Tibial artery (tissue), 4 donors: ENCODE results near the gene IFT122.
"Not testable (repeated sequence)": the region's sequence is repeated elsewhere in the genome, so short reads cannot be mapped to it uniquely, and the experiment has no call there.

Source experiments
- DNase-seq, 2 donors: peaks; one replicate each; pipeline ENCODE4 v3.0.0-alpha.2; 2019
- H3K27ac ChIP-seq, 2 donors: fragments of 200-600 bp; sonication (generic) in 1 of 2; 1 replicate in 1 of 2; 2 replicates in 1 of 2; pipeline ENCODE4 v1.5.1; 2018 to 2019; ENCODE audit warnings: mild to moderate bottlenecking in 1 of 2
- H3K27me3 ChIP-seq, 2 donors: fragments of 200-600 bp; sonication (generic) in 1 of 2; one replicate each; pipeline versions ENCODE4 v1.5.1 to v1.6.0; 2016 to 2019
- H3K36me3 ChIP-seq, 3 donors: fragments of 200-600 bp; sonication (generic) in 2 of 3; one replicate each; pipeline ENCODE4 v1.5.1; 2016 to 2019; ENCODE audit warnings: mild to moderate bottlenecking in 2 of 3
- H3K4me1 ChIP-seq, 4 donors: fragments of 200-600 bp; sonication (generic) in 2 of 4; 1 replicate in 3 of 4; 2 replicates in 1 of 4; pipeline ENCODE4 v1.5.1; 2016 to 2019
- H3K4me3 ChIP-seq, 2 donors: fragments of 200-600 bp; sonication (generic) in 1 of 2; 1 replicate in 1 of 2; 2 replicates in 1 of 2; pipeline ENCODE4 v1.5.1; 2018 to 2019; ENCODE audit warnings: mild to moderate bottlenecking in 2 of 2
- H3K9me3 ChIP-seq, 3 donors: fragments of 200-600 bp; sonication (generic) in 1 of 3; one replicate each; pipeline ENCODE4 v1.5.1; 2016 to 2019
- intact Hi-C: fragments of 100-400 bp; cut with DNase I; formaldehyde crosslinking; loops from one replicate; pipeline ENCODE4 v1.15.0; 2023; ENCODE audit warnings: low total_unique reads
- TF ChIP-seq, protein P1 (sequence below), 2 experiments: fragments of 200-600 bp in 1 of 2; fragments of 450-650 bp in 1 of 2; IDR thresholded peaks; one replicate each; pipeline ENCODE4 v1.5.1; 2017 to 2019; ENCODE audit warnings: antibody characterized with exemption in 2 of 2, mild to moderate bottlenecking in 1 of 2, moderate library complexity in 1 of 2

The IFT122 gene

DNA sequence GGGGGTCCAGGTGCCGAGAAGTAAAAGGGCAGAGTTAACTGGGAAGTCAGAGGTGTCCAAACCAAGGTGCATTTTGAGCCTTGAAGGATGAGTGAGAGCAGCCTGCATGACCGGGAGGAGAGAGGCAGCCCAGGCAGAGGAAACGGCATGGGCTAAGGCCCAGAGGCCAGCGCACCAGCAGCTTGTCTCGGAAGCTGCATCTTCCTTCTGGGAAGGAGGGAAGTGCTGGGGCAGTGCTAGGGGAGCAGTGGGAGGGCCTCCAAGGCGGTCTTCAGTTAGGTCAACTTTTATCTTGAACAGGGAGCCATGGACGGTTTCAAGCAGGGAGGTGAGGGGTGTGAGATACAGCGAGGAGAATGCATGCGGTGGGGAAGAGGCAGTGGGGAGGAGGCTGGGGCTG is 104.0 kb downstream of the IFT122 start:
- Histone ChIP-seq H3K36me3 (no peaks in the 10 kb centered on the region), H3K9me3 (no peaks in the 10 kb centered on the region), H3K27me3 (no peaks in the 10 kb centered on the region), H3K27ac (no peak overlapping the region), H3K4me1 (no peaks in the 10 kb centered on the region), H3K4me3 (no peak overlapping the region)
- TF ChIP-seq, protein P1, sequence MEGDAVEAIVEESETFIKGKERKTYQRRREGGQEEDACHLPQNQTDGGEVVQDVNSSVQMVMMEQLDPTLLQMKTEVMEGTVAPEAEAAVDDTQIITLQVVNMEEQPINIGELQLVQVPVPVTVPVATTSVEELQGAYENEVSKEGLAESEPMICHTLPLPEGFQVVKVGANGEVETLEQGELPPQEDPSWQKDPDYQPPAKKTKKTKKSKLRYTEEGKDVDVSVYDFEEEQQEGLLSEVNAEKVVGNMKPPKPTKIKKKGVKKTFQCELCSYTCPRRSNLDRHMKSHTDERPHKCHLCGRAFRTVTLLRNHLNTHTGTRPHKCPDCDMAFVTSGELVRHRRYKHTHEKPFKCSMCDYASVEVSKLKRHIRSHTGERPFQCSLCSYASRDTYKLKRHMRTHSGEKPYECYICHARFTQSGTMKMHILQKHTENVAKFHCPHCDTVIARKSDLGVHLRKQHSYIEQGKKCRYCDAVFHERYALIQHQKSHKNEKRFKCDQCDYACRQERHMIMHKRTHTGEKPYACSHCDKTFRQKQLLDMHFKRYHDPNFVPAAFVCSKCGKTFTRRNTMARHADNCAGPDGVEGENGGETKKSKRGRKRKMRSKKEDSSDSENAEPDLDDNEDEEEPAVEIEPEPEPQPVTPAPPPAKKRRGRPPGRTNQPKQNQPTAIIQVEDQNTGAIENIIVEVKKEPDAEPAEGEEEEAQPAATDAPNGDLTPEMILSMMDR (IDR thresholded peaks at IDR 0.05): no peak
- intact Hi-C loops: no loop called here
- DNase-seq: no peak

DNA sequence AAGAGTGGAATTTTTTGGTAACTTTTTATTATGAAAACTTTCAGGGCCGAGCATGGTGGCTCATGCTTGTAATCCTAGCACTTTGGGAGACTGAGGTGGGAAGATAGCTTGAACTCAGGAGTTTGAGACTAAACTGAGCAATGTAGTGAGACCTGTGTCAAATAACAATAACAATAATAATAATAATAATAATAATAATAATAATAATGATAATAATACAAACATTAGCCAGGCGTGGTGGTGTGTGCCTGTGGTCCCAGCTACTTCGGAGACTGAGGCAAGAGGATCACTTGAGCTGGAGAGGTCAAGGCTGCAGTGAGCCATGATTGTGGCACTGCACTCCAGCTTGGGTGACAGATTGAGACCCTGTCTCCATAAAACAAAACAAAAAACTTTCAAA is 105.9 kb downstream of the IFT122 start:
- DNase-seq, H3K27me3 ChIP-seq, intact Hi-C loops, H3K36me3 ChIP-seq, H3K4me1 ChIP-seq, H3K27ac ChIP-seq, H3K9me3 ChIP-seq, H3K4me3 ChIP-seq: not testable (repeated sequence)

DNA sequence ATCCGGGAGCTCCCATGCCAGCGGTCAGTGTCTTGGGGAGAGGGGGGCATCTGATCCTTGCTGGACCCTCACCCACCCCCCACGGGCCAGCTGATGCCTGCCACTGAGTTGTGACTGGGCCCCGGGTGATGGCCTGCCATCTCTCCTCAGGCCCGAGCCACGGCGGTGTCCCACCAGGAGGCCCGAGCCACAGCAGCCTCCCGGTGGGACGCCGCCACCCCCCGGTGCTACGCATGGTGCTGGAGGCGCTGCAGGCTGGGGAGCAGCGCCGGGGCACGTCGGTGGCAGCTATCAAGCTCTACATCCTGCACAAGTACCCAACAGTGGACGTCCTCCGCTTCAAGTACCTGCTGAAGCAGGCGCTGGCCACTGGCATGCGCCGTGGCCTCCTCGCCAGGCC is 107.2 kb downstream of the IFT122 start:
- Histone ChIP-seq H3K27ac (no peak overlapping the region), H3K36me3 (no peaks in the 10 kb centered on the region), H3K9me3 (no peaks in the 10 kb centered on the region), H3K27me3 (no peaks in the 10 kb centered on the region), H3K4me3 (no peak overlapping the region), H3K4me1 (peaks cover 0 to 4% (median under 1%) of the 10 kb centered on the region in 4 donors)
- DNase-seq: no peak
- TF ChIP-seq, protein P1 (IDR thresholded peaks at IDR 0.05): no peak
- intact Hi-C loops: no loop called here

DNA sequence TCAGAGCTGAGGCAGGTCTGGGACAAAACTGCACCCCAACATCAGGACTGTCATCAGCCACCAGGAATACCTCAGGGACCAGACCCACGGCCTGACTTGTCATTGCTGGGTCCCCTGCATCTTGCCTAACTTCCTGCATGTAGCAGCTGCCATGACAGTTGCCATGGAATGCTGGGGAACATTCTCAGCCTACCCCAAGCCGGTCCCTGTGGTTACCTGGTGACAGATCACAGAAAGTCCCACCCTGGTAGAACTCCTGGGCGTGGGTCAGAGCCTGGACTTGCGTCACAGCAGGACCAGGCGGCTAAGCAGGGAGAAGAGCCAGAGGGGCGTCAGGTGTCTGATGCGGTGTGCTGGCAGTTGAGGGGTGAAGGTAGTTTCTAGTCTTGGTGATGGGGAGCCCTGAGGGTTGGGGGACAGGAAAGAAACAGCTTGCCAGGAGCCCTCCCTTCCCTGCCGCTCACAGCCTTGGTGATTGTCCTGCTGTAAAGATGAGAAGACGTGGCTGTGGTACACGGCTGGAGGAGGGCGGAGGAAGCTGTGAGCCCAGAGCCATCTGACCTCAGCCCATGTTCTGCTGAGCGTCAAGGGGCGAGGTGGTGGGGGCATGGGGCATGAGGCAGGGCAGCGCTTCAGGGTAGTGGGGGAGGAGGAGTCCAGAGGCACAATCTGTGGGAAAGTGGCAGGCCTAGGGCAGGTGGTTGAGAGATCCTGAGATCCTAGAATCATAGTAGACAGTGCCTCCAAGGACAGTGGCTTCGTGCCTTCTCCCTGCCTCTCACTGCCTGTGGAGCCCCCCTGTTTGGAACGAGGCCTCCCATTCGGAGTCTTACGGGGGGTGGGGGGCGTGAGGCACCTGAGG is 108.3 kb downstream of the IFT122 start:
- Histone ChIP-seq H3K4me1 (peaks cover 0 to 15% (median 6%) of the 10 kb centered on the region in 4 donors), H3K27me3 (no peaks in the 10 kb centered on the region), H3K27ac (no peak overlapping the region), H3K36me3 (no peaks in the 10 kb centered on the region), H3K9me3 (no peaks in the 10 kb centered on the region), H3K4me3 (no peak overlapping the region)
- intact Hi-C loops: no loop called here
- DNase-seq: no peak
- TF ChIP-seq, protein P1 (IDR thresholded peaks at IDR 0.05): no peak

DNA sequence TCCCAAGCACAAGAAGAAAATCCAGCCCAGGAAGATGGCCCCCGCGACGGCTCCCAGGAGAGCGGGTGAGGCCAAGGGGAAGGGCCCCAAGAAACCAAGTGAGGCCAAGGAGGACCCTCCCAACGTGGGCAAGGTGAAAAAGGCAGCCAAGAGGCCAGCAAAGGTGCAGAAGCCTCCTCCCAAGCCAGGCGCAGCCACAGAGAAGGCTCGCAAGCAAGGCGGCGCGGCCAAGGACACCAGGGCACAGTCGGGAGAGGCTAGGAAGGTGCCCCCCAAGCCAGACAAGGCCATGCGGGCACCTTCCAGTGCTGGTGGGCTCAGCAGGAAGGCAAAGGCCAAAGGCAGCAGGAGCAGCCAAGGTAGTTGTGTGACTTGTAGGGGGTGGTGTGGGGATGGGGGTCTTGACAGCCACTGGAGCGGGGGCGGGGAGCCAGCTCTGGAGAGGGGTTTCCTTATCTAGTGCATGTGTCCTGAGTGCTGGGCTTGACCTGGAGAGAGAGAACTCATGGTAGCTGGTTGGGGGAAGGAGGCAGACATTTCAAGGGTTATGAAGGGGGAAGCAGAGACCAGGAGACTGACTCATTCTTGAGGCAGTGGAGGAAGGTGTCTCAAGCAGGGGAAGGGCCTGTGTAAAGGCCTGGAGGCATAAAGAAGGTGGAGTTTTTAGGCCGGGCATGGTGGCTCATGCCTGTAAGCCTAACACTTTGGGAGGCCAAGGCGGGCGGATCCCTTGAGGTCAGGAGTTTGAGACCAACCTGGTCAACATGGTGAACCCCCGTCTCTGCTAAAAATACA is 109.2 kb downstream of the IFT122 start:
- no peaks in the 10 kb centered on the region for H3K36me3 ChIP-seq
- no peaks in the 10 kb centered on the region for H3K27me3 ChIP-seq
- no peak overlapping the region for H3K27ac ChIP-seq
- peaks cover 0 to 22% (median 8%) of the 10 kb centered on the region in 4 donors for H3K4me1 ChIP-seq
- no peaks in the 10 kb centered on the region for H3K9me3 ChIP-seq
- H3K4me3 ChIP-seq: no peak overlapping the region
- TF ChIP-seq, protein P1 (IDR thresholded peaks at IDR 0.05): no peak
- intact Hi-C loops: no loop called here
- no peak for DNase-seq

DNA sequence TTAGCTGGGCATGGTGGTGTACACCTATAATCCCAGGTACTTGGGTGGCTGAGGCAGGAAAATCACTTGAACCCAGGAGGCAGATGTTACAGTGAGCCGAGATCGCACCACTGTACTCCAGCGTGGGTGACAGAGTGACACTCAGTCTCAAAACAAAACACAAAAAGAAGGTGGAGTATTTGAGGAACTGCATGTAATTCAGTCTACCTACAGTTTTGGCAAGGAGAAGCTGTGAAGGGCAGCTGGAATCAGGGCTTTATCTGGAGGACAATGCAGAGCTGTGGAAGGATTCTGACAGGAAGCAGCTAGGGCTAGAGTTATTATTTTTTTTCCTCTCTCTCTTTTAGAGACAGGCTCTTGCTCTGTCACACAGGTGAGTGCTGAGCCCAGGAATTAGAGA is 109.8 kb downstream of the IFT122 start:
- no peak overlapping the region for H3K4me3 ChIP-seq
- no peak overlapping the region for H3K27ac ChIP-seq
- no peaks in the 10 kb centered on the region for H3K27me3 ChIP-seq
- intact Hi-C loops: no loop called here
- TF ChIP-seq, protein P1 (IDR thresholded peaks at IDR 0.05): no peak
- no peak for DNase-seq
- H3K9me3 ChIP-seq: no peaks in the 10 kb centered on the region
- peaks cover 0 to 28% (median 14%) of the 10 kb centered on the region in 4 donors for H3K4me1 ChIP-seq
- H3K36me3 ChIP-seq: no peaks in the 10 kb centered on the region
